Tibial nerve (tissue), 4 donors: ENCODE measurements around the gene POLDIP3.

Experiments
- CTCF ChIP-seq, 5 experiments: fragments of 200-600 bp in 3 of 5; fragments of 450-650 bp in 2 of 5; sonication (generic) in 3 of 5; IDR thresholded peaks; one replicate each; pipeline ENCODE4 v1.5.1; 2016 to 2019; ENCODE audit warnings: antibody characterized with exemption in 5 of 5, mild to moderate bottlenecking in 3 of 5, moderate library complexity in 2 of 5
- EP300 ChIP-seq, 2 donors: sonication (generic); formaldehyde crosslinking; IDR thresholded peaks; one replicate each; pipeline ENCODE4 v1.6.1; 2017; ENCODE audit warnings: antibody characterized with exemption in 2 of 2, mild to moderate bottlenecking in 1 of 2
- POLR2A ChIP-seq, 2 donors: fragments of 450-650 bp; IDR thresholded peaks; one replicate each; pipeline ENCODE4 v1.6.1; 2017; ENCODE audit warnings: antibody characterized with exemption in 2 of 2, mild to moderate bottlenecking in 2 of 2, moderate library complexity in 2 of 2

- TF ChIP-seq CTCF (IDR thresholded peaks at IDR 0.05): no peak
- TF ChIP-seq POLR2A (IDR thresholded peaks at IDR 0.05): no peak
- TF ChIP-seq EP300 (IDR thresholded peaks at IDR 0.05): no peak
Observed at GRCh38 chr22:42624551-42625106, 9.9 kb upstream of the POLDIP3 start.
